ENCODE measurements around the gene SLC22A3. TPM values are rescaled to one million over a fixed set of nuclear protein-coding genes. Genes with fewer than 3 reads are reported as not detected.

The SLC22A3 gene
- total RNA-seq, 1 experiment from 2014 or later, result 0.07 TPM

- TF ChIP-seq, protein P1, sequence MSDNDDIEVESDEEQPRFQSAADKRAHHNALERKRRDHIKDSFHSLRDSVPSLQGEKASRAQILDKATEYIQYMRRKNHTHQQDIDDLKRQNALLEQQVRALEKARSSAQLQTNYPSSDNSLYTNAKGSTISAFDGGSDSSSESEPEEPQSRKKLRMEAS (IDR thresholded peaks at IDR 0.05), result no peak
- TF ChIP-seq TCF7L2 (IDR thresholded peaks at IDR 0.05; ENCODE audit: borderline replicate concordance, extremely low read depth, insufficient read depth, insufficient read length) (no peak), EZH2 (IDR thresholded peaks at IDR 0.05) (no peak), JUND (IDR thresholded peaks at IDR 0.05) (no peak)
- TF ChIP-seq, protein P2, sequence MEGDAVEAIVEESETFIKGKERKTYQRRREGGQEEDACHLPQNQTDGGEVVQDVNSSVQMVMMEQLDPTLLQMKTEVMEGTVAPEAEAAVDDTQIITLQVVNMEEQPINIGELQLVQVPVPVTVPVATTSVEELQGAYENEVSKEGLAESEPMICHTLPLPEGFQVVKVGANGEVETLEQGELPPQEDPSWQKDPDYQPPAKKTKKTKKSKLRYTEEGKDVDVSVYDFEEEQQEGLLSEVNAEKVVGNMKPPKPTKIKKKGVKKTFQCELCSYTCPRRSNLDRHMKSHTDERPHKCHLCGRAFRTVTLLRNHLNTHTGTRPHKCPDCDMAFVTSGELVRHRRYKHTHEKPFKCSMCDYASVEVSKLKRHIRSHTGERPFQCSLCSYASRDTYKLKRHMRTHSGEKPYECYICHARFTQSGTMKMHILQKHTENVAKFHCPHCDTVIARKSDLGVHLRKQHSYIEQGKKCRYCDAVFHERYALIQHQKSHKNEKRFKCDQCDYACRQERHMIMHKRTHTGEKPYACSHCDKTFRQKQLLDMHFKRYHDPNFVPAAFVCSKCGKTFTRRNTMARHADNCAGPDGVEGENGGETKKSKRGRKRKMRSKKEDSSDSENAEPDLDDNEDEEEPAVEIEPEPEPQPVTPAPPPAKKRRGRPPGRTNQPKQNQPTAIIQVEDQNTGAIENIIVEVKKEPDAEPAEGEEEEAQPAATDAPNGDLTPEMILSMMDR (IDR thresholded peaks at IDR 0.05 in 2 of 3, conservative IDR thresholded peaks at IDR 0.05 in 1 of 3; ENCODE audit: borderline replicate concordance in 1 of 3, insufficient read depth in 1 of 3, low read depth in 2 of 3, low read length in 2 of 3), result no peak
- TF ChIP-seq, protein P3, sequence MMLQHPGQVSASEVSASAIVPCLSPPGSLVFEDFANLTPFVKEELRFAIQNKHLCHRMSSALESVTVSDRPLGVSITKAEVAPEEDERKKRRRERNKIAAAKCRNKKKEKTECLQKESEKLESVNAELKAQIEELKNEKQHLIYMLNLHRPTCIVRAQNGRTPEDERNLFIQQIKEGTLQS (IDR thresholded peaks at IDR 0.05), result no peak
- no peak overlapping the region for H2AFZ ChIP-seq (ENCODE audit: low read depth, low read length, poor library complexity, severe bottlenecking)
- intact Hi-C loops (cut with micrococcal nuclease), result no loop called here
- H3K4me1 ChIP-seq (ENCODE audit: control insufficient read depth in 1 of 2, insufficient read depth in 2 of 2, low read length in 2 of 2), result peaks cover 0 to 5% of the 10 kb centered on the region in 2 experiments; a peak in 1 of 4 replicates
- ATAC-seq (no peak), DNase-seq (ENCODE audit: low read depth, low spot score) (no peak)
- no peak overlapping the region for H3K27ac ChIP-seq (ENCODE audit: low read depth, low read length)
- no peaks in the 10 kb centered on the region for H3K27me3 ChIP-seq (ENCODE audit: insufficient read depth, low read length)
- no peaks in the 10 kb centered on the region for H3K36me3 ChIP-seq (ENCODE audit: control insufficient read depth in 1 of 2, insufficient read depth in 2 of 2, low read length in 2 of 2)
- no peaks in the 10 kb centered on the region for H4K20me1 ChIP-seq (ENCODE audit: insufficient read depth)
- no peaks in the 10 kb centered on the region for H3K79me2 ChIP-seq (ENCODE audit: insufficient read depth, low read length)
- ChIA-PET CTCF (no interaction called here), POLR2A (no interaction called here), RAD21 (ENCODE audit: low non-redundant PET in 1 of 2, low total read pairs in 2 of 2, uncharacterized antibody in 2 of 2, unreplicated experiment in 2 of 2) (no interaction called here)
- no peaks in the 10 kb centered on the region for H3K9me3 ChIP-seq (ENCODE audit: control insufficient read depth in 1 of 2, insufficient read depth in 1 of 2, low read depth in 1 of 2, low read length in 2 of 2)
- no TSS peak for BruUV-seq (replicated peaks)
- H3K4me2 ChIP-seq (ENCODE audit: low read length), result no peak overlapping the region
- no peak overlapping the region for H3K9ac ChIP-seq (ENCODE audit: low read length)
- H3K9me2 ChIP-seq (ENCODE audit: insufficient read depth), result no peaks in the 10 kb centered on the region
- no peak overlapping the region for H3K4me3 ChIP-seq (replicated peaks in 1 of 2; ENCODE audit: low read depth in 1 of 2, low read length in 2 of 2)
Observed at GRCh38 chr6:160376445-160376844, 28.3 kb downstream of the SLC22A3 start.

GRCh38 chr6:160378218-160378617 is 30.0 kb downstream of the SLC22A3 start:
- H3K36me3 ChIP-seq (ENCODE audit: control insufficient read depth in 1 of 2, insufficient read depth in 2 of 2, low read length in 2 of 2), result no peaks in the 10 kb centered on the region
- no peaks in the 10 kb centered on the region for H4K20me1 ChIP-seq (ENCODE audit: insufficient read depth)
- H3K9me2 ChIP-seq (ENCODE audit: insufficient read depth), result no peaks in the 10 kb centered on the region
- H3K9ac ChIP-seq (ENCODE audit: low read length), result no peak overlapping the region
- H3K79me2 ChIP-seq (ENCODE audit: insufficient read depth, low read length), result no peaks in the 10 kb centered on the region
- no peak overlapping the region for H3K4me3 ChIP-seq (replicated peaks in 1 of 2; ENCODE audit: low read depth in 1 of 2, low read length in 2 of 2)
- peaks cover 0 to 5% of the 10 kb centered on the region in 2 experiments; a peak in 1 of 4 replicates for H3K4me1 ChIP-seq (ENCODE audit: control insufficient read depth in 1 of 2, insufficient read depth in 2 of 2, low read length in 2 of 2)
- no peaks in the 10 kb centered on the region for H3K9me3 ChIP-seq (ENCODE audit: control insufficient read depth in 1 of 2, insufficient read depth in 1 of 2, low read depth in 1 of 2, low read length in 2 of 2)
- ChIA-PET POLR2A (no interaction called here), RAD21 (ENCODE audit: low non-redundant PET in 1 of 2, low total read pairs in 2 of 2, uncharacterized antibody in 2 of 2, unreplicated experiment in 2 of 2) (no interaction called here), CTCF (no interaction called here)
- H2AFZ ChIP-seq (ENCODE audit: low read depth, low read length, poor library complexity, severe bottlenecking), result no peak overlapping the region
- DNase-seq (ENCODE audit: low read depth, low spot score) (no peak), ATAC-seq (no peak)
- H3K4me2 ChIP-seq (ENCODE audit: low read length), result no peak overlapping the region
- H3K27me3 ChIP-seq (ENCODE audit: insufficient read depth, low read length), result no peaks in the 10 kb centered on the region
- no peak overlapping the region for H3K27ac ChIP-seq (ENCODE audit: low read depth, low read length)
- BruUV-seq (replicated peaks), result no TSS peak
- intact Hi-C loops (cut with micrococcal nuclease), result no loop called here
- no peak for TF ChIP-seq TCF7L2 (IDR thresholded peaks at IDR 0.05; ENCODE audit: borderline replicate concordance, extremely low read depth, insufficient read depth, insufficient read length)
- no peak for TF ChIP-seq EZH2phosphoT487 (IDR thresholded peaks at IDR 0.05; ENCODE audit: borderline replicate concordance)
- TF ChIP-seq RAD21 (IDR thresholded peaks at IDR 0.05; ENCODE audit: low read depth), result no peak
- TF ChIP-seq YY1 (IDR thresholded peaks at IDR 0.05; ENCODE audit: extremely low read depth, insufficient replicate concordance, low read depth, low read length), result no peak
- TF ChIP-seq SRF (IDR thresholded peaks at IDR 0.05; ENCODE audit: low read depth), result no peak
- TF ChIP-seq FOSL1 (IDR thresholded peaks at IDR 0.05; ENCODE audit: low read depth), result no peak
- TF ChIP-seq, protein P2 (IDR thresholded peaks at IDR 0.05 in 2 of 3, conservative IDR thresholded peaks at IDR 0.05 in 1 of 3; ENCODE audit: borderline replicate concordance in 1 of 3, insufficient read depth in 1 of 3, low read depth in 2 of 3, low read length in 2 of 3), result no peak
- TF ChIP-seq SIN3A (IDR thresholded peaks at IDR 0.05; ENCODE audit: low read depth), result no peak
- TF ChIP-seq ZFX (IDR thresholded peaks at IDR 0.05), result no peak
- TF ChIP-seq SP1 (IDR thresholded peaks at IDR 0.05; ENCODE audit: low read depth), result no peak
